Raji (cell line): ENCODE results near the gene PEAK1.

Experiments
- POLR2A ChIP-seq: IDR thresholded peaks from 2 replicates; pipeline ENCODE4 v1.6.1; 2011; ENCODE audit warnings: low read depth, low read length, control low read depth; ENCODE audit not compliant: insufficient read depth

Gene PEAK1

GRCh38 chr15:77251662-77252061 is 168.2 kb downstream of the PEAK1 start:
- TF ChIP-seq POLR2A, result no peak

DNA sequence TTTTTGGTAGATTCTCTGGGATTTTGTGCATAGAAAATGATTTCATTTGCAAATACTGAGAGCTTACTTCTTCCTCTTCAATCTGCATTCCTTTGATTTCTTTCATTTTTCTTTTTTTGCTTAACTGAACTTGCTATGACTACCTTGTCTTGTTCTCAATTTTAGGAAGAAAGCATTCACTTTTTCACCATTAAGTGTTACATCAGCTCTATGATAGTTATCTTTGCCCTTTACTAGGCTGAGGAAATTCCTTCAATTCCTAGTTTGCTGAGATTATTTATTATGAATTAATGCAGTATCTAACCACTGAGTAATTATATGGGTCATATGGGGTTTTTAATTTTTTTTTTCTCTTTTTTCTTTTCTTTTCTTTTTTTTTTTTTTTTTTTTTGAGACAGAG is 172.8 kb downstream of the PEAK1 start:
- no peak for TF ChIP-seq POLR2A

DNA sequence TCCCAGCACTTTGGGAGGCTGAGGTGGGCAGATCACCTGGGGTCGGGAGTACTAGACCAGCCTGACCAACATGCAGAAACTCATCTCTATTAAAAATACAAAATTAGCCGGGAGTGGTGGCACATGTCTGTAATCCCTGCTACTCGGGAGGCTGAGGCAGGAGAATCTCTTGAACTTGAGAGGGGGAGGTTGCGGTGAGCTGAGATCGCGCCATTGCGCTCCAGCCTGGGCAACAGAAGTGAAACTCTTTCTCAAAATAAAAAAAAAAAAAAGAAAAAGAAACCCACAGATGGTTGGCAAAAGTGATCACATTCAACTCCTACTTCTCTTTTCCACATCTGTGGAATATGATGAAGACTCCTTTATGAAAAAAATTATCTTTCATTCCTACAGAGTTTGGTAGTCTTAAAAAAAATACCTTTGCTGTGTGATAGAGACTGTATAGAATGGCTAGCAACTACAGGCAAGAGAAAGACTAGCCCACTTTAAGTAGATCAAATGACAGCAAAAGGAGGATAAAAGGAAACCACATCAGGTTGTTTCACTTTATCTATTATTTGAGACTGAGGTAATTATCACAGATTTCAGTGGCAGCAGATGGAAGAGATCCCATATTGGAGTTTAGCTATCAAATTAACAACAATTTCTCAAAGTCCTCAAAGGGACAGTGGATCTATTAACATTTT is 176.0 kb downstream of the PEAK1 start:
- TF ChIP-seq POLR2A, result no peak

- no peak for TF ChIP-seq POLR2A
Measured at GRCh38 chr15:77243135-77243534, 176.8 kb downstream of the PEAK1 start.

GRCh38 chr15:77239882-77240608 is 179.9 kb downstream of the PEAK1 start:
- TF ChIP-seq POLR2A, result no peak

DNA sequence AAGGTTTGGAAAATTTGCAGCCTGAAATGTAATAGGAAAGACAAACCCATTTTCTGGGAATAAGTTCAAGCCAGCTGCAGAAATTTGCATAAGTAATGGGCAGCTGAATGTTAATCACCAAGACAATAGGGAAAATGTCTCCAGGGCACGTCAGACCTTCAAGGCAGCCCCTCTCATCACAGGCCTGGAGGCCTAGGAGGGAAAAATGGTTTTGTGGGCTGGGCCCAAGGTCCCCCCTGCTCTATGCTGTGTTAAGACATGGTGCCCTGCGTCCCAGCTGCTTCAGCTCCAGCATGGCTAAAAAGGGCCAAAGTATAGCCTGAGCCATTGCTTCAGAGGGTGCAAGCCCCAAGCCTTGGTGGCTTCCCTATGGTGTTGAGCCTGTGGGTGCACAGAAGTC is 184.3 kb downstream of the PEAK1 start:
- TF ChIP-seq POLR2A, result no peak

GRCh38 chr15:77228828-77229227 is 191.1 kb downstream of the PEAK1 start:
- TF ChIP-seq POLR2A, result no peak

GRCh38 chr15:77226652-77227051 is 193.3 kb downstream of the PEAK1 start:
- TF ChIP-seq POLR2A, result no peak

GRCh38 chr15:77225646-77226045 is 194.3 kb downstream of the PEAK1 start:
- no peak for TF ChIP-seq POLR2A

DNA sequence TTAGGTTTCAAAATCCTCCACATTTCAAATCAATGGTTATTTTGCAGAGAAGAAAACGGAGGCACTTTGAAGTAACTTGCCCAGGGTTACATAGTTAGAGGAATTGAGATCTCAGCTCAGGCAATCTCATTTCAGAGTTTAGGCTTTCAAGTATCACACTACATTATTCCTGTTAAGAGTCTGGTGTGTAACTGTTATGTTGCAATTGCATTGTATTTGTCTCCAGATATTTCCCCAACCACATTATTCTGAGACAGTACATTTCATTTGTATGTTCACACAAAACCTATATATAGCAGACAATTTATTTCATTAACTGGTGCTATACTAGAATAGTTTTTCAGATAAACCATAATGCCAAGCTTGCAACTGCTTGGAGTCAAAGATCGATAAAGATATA is 194.8 kb downstream of the PEAK1 start:
- no peak for TF ChIP-seq POLR2A

- TF ChIP-seq POLR2A, result no peak
Measured at GRCh38 chr15:77224352-77224751, 195.6 kb downstream of the PEAK1 start.

- no peak for TF ChIP-seq POLR2A
Measured at GRCh38 chr15:77221708-77222107, 198.2 kb downstream of the PEAK1 start.

GRCh38 chr15:77221174-77221573 is 198.7 kb downstream of the PEAK1 start:
- no peak for TF ChIP-seq POLR2A

DNA sequence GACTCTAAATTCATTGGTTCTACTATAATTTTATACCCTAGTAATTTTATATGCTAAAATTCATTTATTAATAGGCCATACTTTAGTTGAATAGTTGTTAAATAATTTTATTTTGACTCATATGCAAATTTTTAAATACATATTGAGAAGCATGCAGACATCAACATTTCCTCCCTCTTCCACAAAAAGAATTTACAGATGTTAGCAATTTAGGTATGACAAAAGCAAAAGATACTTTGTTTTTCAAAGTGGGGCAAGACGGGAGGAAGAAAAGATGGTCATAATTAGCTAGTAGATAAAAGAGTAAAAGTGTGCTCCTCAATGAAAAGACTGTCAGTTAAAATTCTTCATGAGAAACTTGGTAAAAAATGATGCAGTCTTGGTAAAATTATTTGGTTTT is 200.1 kb downstream of the PEAK1 start:
- TF ChIP-seq POLR2A, result no peak

- TF ChIP-seq POLR2A, result no peak
Measured at GRCh38 chr15:77209221-77209620, 210.7 kb downstream of the PEAK1 start.

DNA sequence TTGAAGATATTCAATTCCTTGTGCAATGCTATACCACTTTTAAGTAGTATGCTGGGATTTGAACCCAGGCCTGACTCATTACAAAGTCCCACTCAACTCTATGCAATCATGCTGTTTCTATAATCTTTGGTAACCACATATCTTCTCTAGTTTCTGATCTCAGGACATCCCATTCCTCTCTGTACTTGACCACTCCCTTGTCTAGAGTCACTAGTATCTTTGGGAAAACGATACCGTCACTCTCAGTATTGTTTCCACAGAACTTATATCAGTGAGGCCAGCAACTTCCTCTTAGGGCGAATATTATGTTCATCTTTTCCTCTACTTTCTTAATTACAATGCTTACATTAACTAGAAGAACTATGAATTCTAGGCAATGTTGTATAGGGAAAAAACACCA is 211.7 kb downstream of the PEAK1 start:
- no peak for TF ChIP-seq POLR2A

DNA sequence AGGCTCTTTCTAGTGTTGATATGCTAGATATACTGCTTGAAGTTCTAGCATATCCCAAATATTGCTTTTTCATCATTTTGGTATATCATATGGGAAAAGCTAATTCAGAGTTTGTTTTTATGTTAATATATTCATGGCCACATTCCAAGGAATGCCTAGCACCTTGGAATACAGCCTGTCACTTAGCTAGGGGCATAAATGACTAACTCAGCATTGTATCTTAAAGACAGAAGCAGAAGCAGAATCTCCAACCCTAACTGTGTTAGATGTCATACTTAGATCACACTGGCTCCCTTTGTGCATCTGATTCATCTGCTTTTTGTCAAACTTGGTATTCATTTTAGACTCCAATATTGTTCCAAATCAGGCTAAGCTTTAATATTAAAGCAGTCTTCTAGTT is 218.2 kb downstream of the PEAK1 start:
- TF ChIP-seq POLR2A, result no peak
